ENCODE measurements around the gene CDKN2B. TPM values are rescaled to one million over a fixed set of nuclear protein-coding genes. Genes with fewer than 3 reads are reported as not detected.

CDKN2B gene
- total RNA-seq, 2 donors from 2014 or later: 4.5 to 11.4 TPM

- Mint-ChIP-seq H3K9me3 (peaks cover 13% of the 10 kb centered on the region), H3K36me3 (ENCODE audit: low read depth) (no peaks in the 10 kb centered on the region), H3K4me1 (peaks cover 26% of the 10 kb centered on the region), H3K4me3 (no peak overlapping the region), H3K27me3 (ENCODE audit: insufficient read depth) (peaks cover 99% of the 10 kb centered on the region), H3K27ac (no peak overlapping the region)
- peak; percentile 41 for DNase-seq
- WGBS, 2 experiments (ENCODE audit: insufficient coverage in 1 of 2, insufficient read length in 1 of 2): 10 to 17% methylated on average over 4 to 9 of the region's 10 CpGs
- Histone ChIP-seq H3K4me3 (ENCODE audit: low read length) (no peak overlapping the region), H3K9me3 (ENCODE audit: control insufficient read depth, low read length) (peaks cover 18% of the 10 kb centered on the region), H3K27me3 (ENCODE audit: control insufficient read depth, insufficient read depth, low read length, poor library complexity, severe bottlenecking) (peaks cover 100% of the 10 kb centered on the region), H3K9ac (ENCODE audit: extremely low read depth, low read length, poor library complexity, severe bottlenecking) (no peak overlapping the region), H3K36me3 (ENCODE audit: control insufficient read depth, insufficient read depth, low read length) (no peaks in the 10 kb centered on the region), H3K27ac (ENCODE audit: low read depth, low read length) (no peak overlapping the region), H3K4me1 (ENCODE audit: control insufficient read depth, insufficient read depth, low read length) (no peaks in the 10 kb centered on the region)
- no peak for TF ChIP-seq CTCF (conservative IDR thresholded peaks at IDR 0.05)
These were observed 41.4 kb downstream of the CDKN2B start for GRCh38 chr9:21967702-21968101.

GRCh38 chr9:21967169-21967568 lies 41.9 kb downstream of the CDKN2B start:
- Histone ChIP-seq H3K36me3 (ENCODE audit: control insufficient read depth, insufficient read depth, low read length) (no peaks in the 10 kb centered on the region), H3K4me3 (ENCODE audit: low read length) (no peak overlapping the region), H3K27me3 (ENCODE audit: control insufficient read depth, insufficient read depth, low read length, poor library complexity, severe bottlenecking) (peaks cover 99% of the 10 kb centered on the region), H3K9me3 (ENCODE audit: control insufficient read depth, low read length) (peaks cover 18% of the 10 kb centered on the region), H3K9ac (ENCODE audit: extremely low read depth, low read length, poor library complexity, severe bottlenecking) (no peak overlapping the region), H3K4me1 (ENCODE audit: control insufficient read depth, insufficient read depth, low read length) (no peaks in the 10 kb centered on the region), H3K27ac (ENCODE audit: low read depth, low read length) (no peak overlapping the region)
- DNase-seq: peak; percentile 67
- Mint-ChIP-seq H3K4me1 (peaks cover 26% of the 10 kb centered on the region), H3K9me3 (peaks cover 15% of the 10 kb centered on the region), H3K27me3 (ENCODE audit: insufficient read depth) (peaks cover 99% of the 10 kb centered on the region), H3K36me3 (ENCODE audit: low read depth) (no peaks in the 10 kb centered on the region), H3K4me3 (no peak overlapping the region), H3K27ac (no peak overlapping the region)
- 8 to 10% methylated on average over 12 to 19 of the region's 19 CpGs for WGBS, 2 experiments (ENCODE audit: insufficient coverage in 1 of 2, insufficient read length in 1 of 2)
- TF ChIP-seq CTCF (conservative IDR thresholded peaks at IDR 0.05): no peak

GRCh38 chr9:21966140-21966851 lies 42.8 kb downstream of the CDKN2B start:
- Histone ChIP-seq H3K9ac (ENCODE audit: extremely low read depth, low read length, poor library complexity, severe bottlenecking) (no peak overlapping the region), H3K9me3 (ENCODE audit: control insufficient read depth, low read length) (peaks cover 18% of the 10 kb centered on the region), H3K27ac (ENCODE audit: low read depth, low read length) (no peak overlapping the region), H3K4me1 (ENCODE audit: control insufficient read depth, insufficient read depth, low read length) (no peaks in the 10 kb centered on the region), H3K36me3 (ENCODE audit: control insufficient read depth, insufficient read depth, low read length) (no peaks in the 10 kb centered on the region), H3K27me3 (ENCODE audit: control insufficient read depth, insufficient read depth, low read length, poor library complexity, severe bottlenecking) (peaks cover 99% of the 10 kb centered on the region), H3K4me3 (ENCODE audit: low read length) (no peak overlapping the region)
- WGBS, 2 experiments (ENCODE audit: insufficient coverage in 1 of 2, insufficient read length in 1 of 2): 10 to 17% methylated on average over 3 to 14 of the region's 15 CpGs
- Mint-ChIP-seq H3K4me3 (no peak overlapping the region), H3K27me3 (ENCODE audit: insufficient read depth) (peaks cover 99% of the 10 kb centered on the region), H3K4me1 (peaks cover 24% of the 10 kb centered on the region), H3K27ac (no peak overlapping the region), H3K9me3 (peaks cover 15% of the 10 kb centered on the region), H3K36me3 (ENCODE audit: low read depth) (no peaks in the 10 kb centered on the region)
- no peak for TF ChIP-seq CTCF (conservative IDR thresholded peaks at IDR 0.05)
- DNase-seq: peak; percentile 48

All from endodermal cell (in vitro differentiated cells).